Osteoblast (primary cell): ENCODE measurements around the gene POLD2. TPM values are rescaled to one million over a fixed set of nuclear protein-coding genes. Genes with fewer than 3 reads are reported as not detected.

ENCODE experiments used
- DNase-seq: peaks from one replicate; pipeline ENCODE4 v3.0.0; 2011; ENCODE audit warnings: low spot score, mixed read lengths; ENCODE audit not compliant: insufficient read length; ENCODE audit errors: missing footprints
- H2AFZ ChIP-seq: 2 replicates; pipeline ENCODE4 v1.6.0; 2011; ENCODE audit warnings: mild to moderate bottlenecking, low read length
- H3K27ac ChIP-seq: 2 replicates; pipeline ENCODE4 v1.5.1; 2011; ENCODE audit warnings: mild to moderate bottlenecking, low read depth, low read length, moderate library complexity
- H3K27me3 ChIP-seq: 2 replicates; pipeline ENCODE4 v1.6.0; 2012; ENCODE audit warnings: mild to moderate bottlenecking, control low read depth, inconsistent platforms, low read length, moderate library complexity; ENCODE audit not compliant: insufficient read depth
- H3K36me3 ChIP-seq: 2 replicates; pipeline ENCODE4 v1.5.1; 2011; ENCODE audit warnings: mild to moderate bottlenecking, low read length, control low read depth, moderate library complexity; ENCODE audit not compliant: insufficient read depth
- H3K4me1 ChIP-seq: 2 replicates; pipeline ENCODE4 v1.5.1; 2011; ENCODE audit warnings: mild to moderate bottlenecking, low read length, control low read depth, moderate library complexity; ENCODE audit not compliant: insufficient read depth
- H3K4me2 ChIP-seq: 2 replicates; pipeline ENCODE4 v1.6.0; 2011; ENCODE audit warnings: mild to moderate bottlenecking, low read length; ENCODE audit not compliant: insufficient read depth
- H3K4me3 ChIP-seq: fragments of 200-600 bp; sonication (generic); 3 replicates; pipeline ENCODE4 v1.5.1; 2012; ENCODE audit warnings: mild to moderate bottlenecking, low read length, inconsistent platforms; ENCODE audit not compliant: insufficient read depth
- H3K79me2 ChIP-seq: 2 replicates; pipeline ENCODE4 v1.6.0; 2012; ENCODE audit warnings: mild to moderate bottlenecking, low read length, control low read depth, inconsistent platforms; ENCODE audit not compliant: insufficient read depth
- H3K9me3 ChIP-seq: 2 replicates; pipeline ENCODE4 v1.5.1; 2011; ENCODE audit warnings: low read depth, low read length, control low read depth
- H4K20me1 ChIP-seq: 2 replicates; pipeline ENCODE4 v1.6.0; 2012; ENCODE audit warnings: mild to moderate bottlenecking, low read length, control low read depth; ENCODE audit not compliant: insufficient read depth
- CTCF ChIP-seq: IDR thresholded peaks from 2 replicates; pipeline ENCODE4 v1.5.1; 2011; ENCODE audit warnings: mild to moderate bottlenecking, low read depth, low read length, moderate library complexity; ENCODE audit errors: extremely low read depth
- total RNA-seq: library from RNA; depleted of rRNA; stranded (reverse); fragments of >200 nt; gene quantifications from 2 replicates; pipeline ENCODE4 v1.2.3, GENCODE V29; 2012

POLD2 gene
- total RNA-seq, 1 donor = 80.3 TPM

DNA sequence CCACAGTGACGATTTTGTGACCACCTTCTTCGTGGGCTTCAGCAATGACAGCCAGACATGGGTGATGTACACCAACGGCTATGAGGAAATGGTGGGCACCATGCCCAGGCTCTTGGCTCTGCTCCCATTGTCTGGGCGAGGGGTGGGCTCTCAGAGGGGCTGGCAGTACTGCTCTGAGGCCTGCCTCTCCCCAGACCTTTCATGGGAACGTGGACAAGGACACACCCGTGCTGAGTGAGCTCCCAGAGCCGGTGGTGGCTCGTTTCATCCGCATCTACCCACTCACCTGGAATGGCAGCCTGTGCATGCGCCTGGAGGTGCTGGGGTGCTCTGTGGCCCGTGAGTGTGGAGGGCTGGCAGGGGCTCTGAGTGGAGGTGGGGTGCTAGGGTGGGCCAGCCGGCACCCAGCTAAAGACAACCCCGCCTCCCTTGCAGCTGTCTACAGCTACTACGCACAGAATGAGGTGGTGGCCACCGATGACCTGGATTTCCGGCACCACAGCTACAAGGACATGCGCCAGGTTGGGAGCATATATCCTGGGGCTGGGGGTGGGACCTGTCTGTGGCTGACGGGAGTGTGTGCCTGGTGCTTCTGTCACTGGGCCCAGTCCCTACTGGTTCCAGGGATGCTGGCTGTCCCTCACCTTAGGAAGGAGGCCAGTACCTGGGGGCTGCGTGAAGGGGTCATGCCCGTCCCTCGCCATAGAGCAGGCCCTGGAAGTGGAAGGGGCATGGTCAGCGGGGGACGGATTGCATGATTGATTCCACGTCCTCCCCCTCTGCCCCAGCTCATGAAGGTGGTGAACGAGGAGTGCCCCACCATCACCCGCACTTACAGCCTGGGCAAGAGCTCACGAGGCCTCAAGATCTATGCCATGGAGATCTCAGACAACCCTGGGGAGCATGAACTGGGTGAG is 12.4 kb downstream of the POLD2 start:
- TF ChIP-seq CTCF = no peak
- no peak overlapping the region for H3K27ac ChIP-seq
- H3K4me2 ChIP-seq = no peak overlapping the region
- no peak overlapping the region for H2AFZ ChIP-seq
- DNase-seq = peak; percentile 86
- peaks cover 84% of the 10 kb centered on the region for H3K36me3 ChIP-seq
- peaks cover 9% of the 10 kb centered on the region for H3K4me1 ChIP-seq
- no peaks in the 10 kb centered on the region for H3K9me3 ChIP-seq
- peaks cover 53% of the 10 kb centered on the region for H4K20me1 ChIP-seq
- H3K27me3 ChIP-seq = no peaks in the 10 kb centered on the region
- peaks cover 42% of the 10 kb centered on the region for H3K79me2 ChIP-seq
- no peak overlapping the region for H3K4me3 ChIP-seq

DNA sequence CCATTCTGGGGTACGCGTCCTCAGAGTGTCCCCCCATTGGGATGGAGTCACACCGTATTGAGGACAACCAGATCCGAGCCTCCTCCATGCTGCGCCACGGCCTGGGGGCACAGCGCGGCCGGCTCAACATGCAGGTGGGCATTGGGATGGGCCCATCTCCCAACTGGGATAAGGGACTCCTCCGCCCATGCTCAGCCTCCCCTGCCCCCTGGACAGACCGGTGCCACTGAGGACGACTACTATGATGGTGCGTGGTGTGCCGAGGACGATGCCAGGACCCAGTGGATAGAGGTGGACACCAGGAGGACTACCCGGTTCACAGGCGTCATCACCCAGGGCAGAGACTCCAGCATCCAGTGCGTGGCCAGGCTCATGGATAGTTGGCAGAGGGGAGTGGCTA is 13.4 kb downstream of the POLD2 start:
- no peaks in the 10 kb centered on the region for H3K27me3 ChIP-seq
- H3K4me1 ChIP-seq = peaks cover 18% of the 10 kb centered on the region
- H3K79me2 ChIP-seq = peaks cover 52% of the 10 kb centered on the region
- H4K20me1 ChIP-seq = peaks cover 57% of the 10 kb centered on the region
- H2AFZ ChIP-seq = no peak overlapping the region
- H3K27ac ChIP-seq = no peak overlapping the region
- H3K9me3 ChIP-seq = no peaks in the 10 kb centered on the region
- no peak overlapping the region for H3K4me3 ChIP-seq
- H3K36me3 ChIP-seq = peaks cover 79% of the 10 kb centered on the region
- no peak overlapping the region for H3K4me2 ChIP-seq
- peak; percentile 86 for DNase-seq
- TF ChIP-seq CTCF = no peak

DNA sequence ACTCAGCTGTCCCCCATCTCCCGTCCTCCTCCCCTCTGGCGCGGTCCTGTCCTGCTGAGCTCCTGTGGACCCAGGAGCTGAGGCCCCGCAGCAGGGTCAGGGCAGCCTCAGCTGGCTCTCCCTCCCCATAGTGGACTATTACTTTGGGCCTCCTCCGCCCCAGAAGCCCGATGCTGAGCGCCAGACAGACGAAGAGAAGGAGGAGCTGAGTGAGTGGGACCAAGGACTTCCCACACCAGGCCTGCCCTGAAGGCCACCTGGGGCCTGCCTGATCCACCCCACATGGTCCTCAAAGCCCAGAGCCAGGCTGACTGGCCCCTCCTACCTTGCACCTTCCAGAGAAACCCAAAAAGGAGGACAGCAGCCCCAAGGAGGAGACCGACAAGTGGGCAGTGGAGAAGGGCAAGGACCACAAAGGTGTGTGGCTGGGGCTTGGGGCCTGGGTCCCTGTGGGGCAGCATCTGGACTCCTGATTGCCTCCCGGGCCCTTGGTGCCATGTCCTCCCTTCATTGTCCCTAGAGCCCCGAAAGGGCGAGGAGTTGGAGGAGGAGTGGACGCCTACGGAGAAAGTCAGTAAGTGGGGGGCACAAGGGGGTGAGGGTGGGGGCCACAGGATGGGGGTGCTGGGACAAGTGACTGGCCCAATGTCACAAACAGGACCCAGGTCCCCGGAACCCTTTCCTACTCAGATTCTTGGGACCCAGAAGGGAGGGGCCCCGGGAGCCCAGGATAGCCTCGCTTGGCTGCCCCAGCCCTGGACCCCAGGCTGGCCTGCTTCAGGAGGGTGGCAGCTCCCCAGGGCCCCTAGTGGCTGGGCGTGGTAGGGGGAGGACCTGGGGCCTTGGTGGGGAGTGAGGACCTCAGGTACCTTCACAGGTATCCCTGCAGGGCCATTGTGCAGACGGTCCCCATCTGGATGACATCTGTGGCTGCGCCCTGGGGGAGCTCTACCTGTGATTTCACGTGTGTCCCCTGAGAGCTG is 14.3 kb downstream of the POLD2 start:
- Histone ChIP-seq H3K4me2 (no peak overlapping the region), H3K4me3 (no peak overlapping the region), H3K79me2 (peaks cover 57% of the 10 kb centered on the region), H3K9me3 (no peaks in the 10 kb centered on the region), H2AFZ (no peak overlapping the region), H3K27ac (peak overlapping the region; percentile 28), H3K36me3 (peaks cover 73% of the 10 kb centered on the region), H4K20me1 (peaks cover 53% of the 10 kb centered on the region), H3K27me3 (no peaks in the 10 kb centered on the region), H3K4me1 (peaks cover 18% of the 10 kb centered on the region)
- DNase-seq = peak; percentile 82
- no peak for TF ChIP-seq CTCF
